ENCODE data around the gene PRSS16. TPM values are rescaled to one million over a fixed set of nuclear protein-coding genes. Genes with fewer than 3 reads are reported as not detected.
A peak's percentile ranks its signal among the peaks of the same experiment; 100 is the strongest.

Gene PRSS16
- total and polyA plus RNA-seq, 9 of the 15 experiments (the other 6 are each of a cell fraction or from before 2014, with no cell fraction given), result 4.5 to 21.3 (median 12.1) TPM

GRCh38 chr6:27237089-27237803 is 10.3 kb upstream of the PRSS16 start (continued):
- TF ChIP-seq POLR3A (IDR thresholded peaks at IDR 0.05; ENCODE audit: borderline replicate concordance, extremely low read depth, insufficient read depth, insufficient read length) (peak; percentile 89), KDM2B (CRISPR knock-in tag; IDR thresholded peaks at IDR 0.05) (no peak), ZNF41 (CRISPR knock-in tag; conservative IDR thresholded peaks at IDR 0.05) (peak; percentile 77), ZBTB40 (IDR thresholded peaks at IDR 0.05) (peak; percentile 74), ZBTB40 (CRISPR knock-in tag; IDR thresholded peaks at IDR 0.05) (no peak), MBD1 (CRISPR knock-in tag; IDR thresholded peaks at IDR 0.05) (no peak; the same call in none of the 2 replicates), FOXK1 (CRISPR knock-in tag; IDR thresholded peaks at IDR 0.05; ENCODE audit: borderline replicate concordance) (no peak), ZBTB43 (CRISPR knock-in tag; IDR thresholded peaks at IDR 0.05) (no peak), ZFP91 (CRISPR knock-in tag; IDR thresholded peaks at IDR 0.05) (no peak), RBM39 (optimal IDR thresholded peaks at IDR 0.05; ENCODE audit: low read depth, low read length) (no peak), ZNF217 (CRISPR knock-in tag; IDR thresholded peaks at IDR 0.05) (no peak)

Measured in K562 (cell line).